Mucosa of gallbladder (tissue), 1 donor: Measurements from ENCODE around the gene A4GNT. TPM values are rescaled to one million over a fixed set of nuclear protein-coding genes. Genes with fewer than 3 reads are reported as not detected.

ENCODE experiments used
- DNase-seq: peaks from one replicate; pipeline ENCODE4 v3.0.0-alpha.2; 2020; ENCODE audit warnings: low spot score
- total RNA-seq: library from RNA; stranded (reverse); gene quantifications from one replicate; pipeline ENCODE4 v1.2.1, GENCODE V29; 2021
- donor health status: DM: no; HTN: no; CAD: no.

A4GNT gene
- total RNA-seq, 1 donor from 2014 or later: not detected

GRCh38 chr3:138078901-138079344, 53.3 kb downstream of the A4GNT start:
- no peak for DNase-seq

DNA sequence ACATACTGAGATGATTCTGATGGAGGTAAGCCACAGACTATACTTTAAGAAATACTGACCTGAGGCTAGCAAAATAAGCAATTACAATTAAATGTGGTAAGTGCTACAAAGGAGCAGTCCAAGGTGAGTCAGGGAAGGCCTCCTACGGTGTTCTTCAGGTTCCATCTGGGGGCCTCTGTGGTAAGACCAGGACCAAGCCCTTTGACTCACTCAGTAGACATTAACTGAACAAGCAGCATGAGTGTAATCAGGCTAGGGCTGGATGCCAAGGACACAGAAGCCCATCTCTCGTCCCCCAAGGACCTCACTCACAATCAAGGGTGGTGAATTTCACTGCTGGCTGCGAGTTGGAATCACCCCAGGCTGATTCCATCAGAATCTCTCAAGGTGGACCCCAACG, 54.1 kb downstream of the A4GNT start:
- DNase-seq: no peak

Other genes with a start within 250 kb of the A4GNT start
- gene CLDN18, start 122.2 kb downstream of the A4GNT start, total RNA-seq: 6.7 TPM
- 13.7 TPM for gene DZIP1L, start 16.8 kb downstream of the A4GNT start, total RNA-seq
- 19.2 TPM for gene DBR1, start 42.5 kb upstream of the A4GNT start, total RNA-seq
- 40.8 TPM for gene ARMC8, start 54.9 kb upstream of the A4GNT start, total RNA-seq
- 2.6 TPM for gene NME9, start 197.5 kb upstream of the A4GNT start, total RNA-seq
- gene MRAS, start 216.2 kb upstream of the A4GNT start, total RNA-seq: 31.7 TPM